Diencephalon (tissue), 1 donor: Measurements from ENCODE around the gene PFAS. TPM values are rescaled to one million over a fixed set of nuclear protein-coding genes. Genes with fewer than 3 reads are reported as not detected.

Source experiments
- total RNA-seq: library from RNA; depleted of rRNA; stranded (reverse); fragments of >200 nt; gene quantifications from one replicate; pipeline ENCODE4 v1.2.3, GENCODE V29; 2014

PFAS gene, protein sequence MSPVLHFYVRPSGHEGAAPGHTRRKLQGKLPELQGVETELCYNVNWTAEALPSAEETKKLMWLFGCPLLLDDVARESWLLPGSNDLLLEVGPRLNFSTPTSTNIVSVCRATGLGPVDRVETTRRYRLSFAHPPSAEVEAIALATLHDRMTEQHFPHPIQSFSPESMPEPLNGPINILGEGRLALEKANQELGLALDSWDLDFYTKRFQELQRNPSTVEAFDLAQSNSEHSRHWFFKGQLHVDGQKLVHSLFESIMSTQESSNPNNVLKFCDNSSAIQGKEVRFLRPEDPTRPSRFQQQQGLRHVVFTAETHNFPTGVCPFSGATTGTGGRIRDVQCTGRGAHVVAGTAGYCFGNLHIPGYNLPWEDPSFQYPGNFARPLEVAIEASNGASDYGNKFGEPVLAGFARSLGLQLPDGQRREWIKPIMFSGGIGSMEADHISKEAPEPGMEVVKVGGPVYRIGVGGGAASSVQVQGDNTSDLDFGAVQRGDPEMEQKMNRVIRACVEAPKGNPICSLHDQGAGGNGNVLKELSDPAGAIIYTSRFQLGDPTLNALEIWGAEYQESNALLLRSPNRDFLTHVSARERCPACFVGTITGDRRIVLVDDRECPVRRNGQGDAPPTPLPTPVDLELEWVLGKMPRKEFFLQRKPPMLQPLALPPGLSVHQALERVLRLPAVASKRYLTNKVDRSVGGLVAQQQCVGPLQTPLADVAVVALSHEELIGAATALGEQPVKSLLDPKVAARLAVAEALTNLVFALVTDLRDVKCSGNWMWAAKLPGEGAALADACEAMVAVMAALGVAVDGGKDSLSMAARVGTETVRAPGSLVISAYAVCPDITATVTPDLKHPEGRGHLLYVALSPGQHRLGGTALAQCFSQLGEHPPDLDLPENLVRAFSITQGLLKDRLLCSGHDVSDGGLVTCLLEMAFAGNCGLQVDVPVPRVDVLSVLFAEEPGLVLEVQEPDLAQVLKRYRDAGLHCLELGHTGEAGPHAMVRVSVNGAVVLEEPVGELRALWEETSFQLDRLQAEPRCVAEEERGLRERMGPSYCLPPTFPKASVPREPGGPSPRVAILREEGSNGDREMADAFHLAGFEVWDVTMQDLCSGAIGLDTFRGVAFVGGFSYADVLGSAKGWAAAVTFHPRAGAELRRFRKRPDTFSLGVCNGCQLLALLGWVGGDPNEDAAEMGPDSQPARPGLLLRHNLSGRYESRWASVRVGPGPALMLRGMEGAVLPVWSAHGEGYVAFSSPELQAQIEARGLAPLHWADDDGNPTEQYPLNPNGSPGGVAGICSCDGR (N-terminal part only)
- total RNA-seq: 23.1 TPM

DNA sequence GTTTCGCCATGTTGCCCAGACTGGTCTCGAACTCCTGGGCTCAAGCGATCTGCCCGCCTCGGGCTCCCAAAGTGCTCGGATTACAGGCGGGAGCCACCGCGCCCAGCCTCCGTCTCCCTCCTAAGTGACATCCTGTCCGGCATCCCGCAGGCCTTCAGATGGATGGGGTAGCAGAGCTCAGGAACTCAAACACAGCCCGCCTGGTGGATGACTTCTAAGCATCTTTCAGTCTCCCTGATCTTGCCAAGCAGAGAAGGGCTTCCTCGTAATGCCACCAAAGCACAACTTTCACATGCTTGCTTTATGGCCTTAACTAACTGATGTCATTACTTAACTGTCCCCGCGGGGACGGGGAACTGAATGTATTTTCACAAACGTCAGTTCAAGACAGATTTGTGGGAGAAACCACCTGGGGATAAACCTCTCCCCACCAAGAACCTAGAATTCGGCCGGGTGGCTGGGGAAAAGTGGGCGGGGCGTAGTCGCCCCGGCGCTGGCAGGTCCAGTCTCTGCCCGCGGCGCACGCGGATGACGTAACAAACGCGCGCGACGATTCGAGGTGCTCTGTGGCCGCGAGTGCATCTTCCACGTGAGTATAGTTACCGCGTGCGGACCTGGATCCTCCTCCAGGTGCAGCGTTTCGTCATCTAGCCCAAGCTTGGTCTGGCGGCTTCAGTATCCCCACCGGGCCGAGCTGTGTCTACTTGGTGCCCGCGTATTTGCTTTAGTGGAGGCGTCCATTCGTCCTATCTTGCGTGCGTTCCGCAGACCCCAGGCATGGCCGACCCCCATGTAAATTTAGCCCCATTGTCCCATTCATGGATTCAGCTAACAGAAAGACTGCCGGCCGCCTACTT, at the start of gene PFAS:
PFAS (plus strand) TSS at position 539 of the 857 bp plus-strand sequence. CDS start 4,649 bp downstream, outside the sequence.

DNA sequence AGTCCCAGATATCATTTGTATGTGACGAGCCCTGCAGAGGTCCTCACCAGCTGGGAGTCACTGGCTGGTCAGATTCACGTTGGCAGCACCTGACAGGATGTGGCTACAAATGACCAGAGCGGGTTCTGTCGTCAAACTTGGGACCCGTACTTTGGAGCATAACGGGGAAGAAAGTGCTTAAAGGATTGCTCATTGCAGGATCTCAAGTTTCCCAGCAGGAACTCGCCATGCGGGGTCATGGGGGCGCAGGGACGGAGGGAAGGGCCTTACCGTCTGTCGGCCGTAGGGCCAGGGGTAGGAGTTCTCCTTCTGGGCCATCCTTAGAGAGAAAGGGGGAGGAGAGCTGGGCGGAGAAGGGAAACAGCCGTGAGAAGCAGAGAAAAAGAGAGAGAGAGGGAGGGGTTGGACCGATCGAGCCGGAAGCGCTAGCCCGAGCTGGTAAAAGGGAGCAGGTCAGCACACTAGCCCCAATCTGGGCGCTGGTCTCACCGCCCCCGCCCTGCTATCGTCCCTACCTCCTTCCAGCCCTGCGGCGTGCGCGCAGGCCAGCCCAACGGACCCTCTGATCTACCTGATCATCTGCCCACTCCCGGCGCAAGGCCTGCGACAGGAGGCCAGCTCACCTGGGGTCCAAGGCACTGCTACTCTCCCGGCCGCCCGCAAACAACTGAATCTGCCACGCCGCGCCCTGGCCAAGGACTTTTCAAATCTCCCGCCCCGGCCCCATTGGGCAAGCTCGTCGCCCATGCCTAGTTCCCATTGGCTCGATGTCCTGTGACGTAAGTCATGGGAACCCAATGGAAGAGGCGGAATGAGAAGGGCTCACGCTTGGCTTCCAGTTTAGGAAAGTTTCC, 39.0 kb upstream of the PFAS start, which contains the start of gene AURKB:
AURKB (minus strand) TSS at position 669 of the 854 bp plus-strand sequence; CDS start at position 318, 351 bp downstream.

DNA sequence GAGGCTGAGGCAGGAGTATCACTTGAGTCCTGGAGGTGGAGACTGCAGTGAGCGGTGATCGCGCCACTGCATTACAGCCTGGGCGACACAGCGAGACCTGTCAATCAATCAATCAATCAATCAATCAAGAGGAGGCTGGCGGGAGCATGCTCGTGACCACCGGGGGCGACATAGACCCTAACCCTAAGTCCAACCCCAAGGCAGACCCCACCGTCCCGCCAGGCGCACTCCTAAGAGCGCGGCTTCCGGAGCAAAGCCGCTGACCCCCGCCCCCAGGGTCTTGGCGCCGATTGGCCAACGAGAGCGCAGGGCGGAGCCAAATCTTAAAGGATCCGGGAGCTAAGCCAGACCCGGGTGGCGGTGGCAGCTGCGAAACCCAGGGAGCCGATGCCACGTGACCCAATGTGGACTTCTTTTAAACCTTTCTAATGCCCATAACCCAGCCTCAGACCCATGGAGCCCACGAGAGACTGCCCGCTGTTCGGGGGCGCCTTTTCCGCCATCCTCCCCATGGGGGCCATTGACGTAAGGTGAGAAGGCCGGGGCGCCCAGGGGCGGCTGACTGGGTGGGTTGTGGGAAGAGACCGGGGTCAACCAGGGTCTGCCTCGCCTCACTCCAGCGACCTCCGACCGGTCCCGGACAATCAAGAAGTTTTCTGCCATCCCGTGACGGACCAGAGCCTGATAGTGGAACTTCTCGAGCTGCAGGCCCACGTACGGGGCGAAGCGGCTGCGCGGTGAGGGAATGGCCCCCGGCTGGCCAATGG, 39.4 kb downstream of the PFAS start, which contains the start of gene RANGRF:
RANGRF (plus strand) TSS at position 335 of the 767 bp plus-strand sequence; CDS start at position 454, 119 bp downstream.

Other genes with a start within 250 kb of the PFAS start
- gene GUCY2D, start 246.7 kb upstream of the PFAS start, total RNA-seq: not detected
- gene ALOX15B, start 210.2 kb upstream of the PFAS start, total RNA-seq: not detected
- not detected for gene ALOX12B, start 161.6 kb upstream of the PFAS start, total RNA-seq
- 0.69 TPM for gene ALOXE3, start 130.8 kb upstream of the PFAS start, total RNA-seq
- gene HES7, start 125.2 kb upstream of the PFAS start, total RNA-seq: 0.46 TPM
- 9.0 TPM for gene PER1, start 96.9 kb upstream of the PFAS start, total RNA-seq
- gene VAMP2, start 86.3 kb upstream of the PFAS start, total RNA-seq: 86.5 TPM
- 31.4 TPM for gene TMEM107, start 72.9 kb upstream of the PFAS start, total RNA-seq
- 5.1 TPM for gene BORCS6, start 59.1 kb upstream of the PFAS start, total RNA-seq
- gene AURKB, start 38.7 kb upstream of the PFAS start, total RNA-seq: 6.9 TPM
- 15.9 TPM for gene CTC1, start 1.2 kb upstream of the PFAS start, total RNA-seq
- gene RANGRF, start 39.4 kb downstream of the PFAS start, total RNA-seq: 12.7 TPM
- 0.46 TPM for gene SLC25A35, start 46.1 kb downstream of the PFAS start, total RNA-seq
- gene ARHGEF15, start 61.0 kb downstream of the PFAS start, total RNA-seq: 1.6 TPM
- not detected for gene ODF4, start 90.6 kb downstream of the PFAS start, total RNA-seq
- 3,063 TPM for gene RPL26, start 133.9 kb downstream of the PFAS start, total RNA-seq
- not detected for gene RNF222, start 148.5 kb downstream of the PFAS start, total RNA-seq
- 57.9 TPM for gene NDEL1, start 186.6 kb downstream of the PFAS start, total RNA-seq